Keratinocyte (primary cell): ENCODE results near the gene TBX21.

Experiments used
- EZH2 ChIP-seq: IDR thresholded peaks from one replicate; pipeline ENCODE4 v1.6.1; 2012; ENCODE audit warnings: inconsistent platforms, mild to moderate bottlenecking, low read length, moderate library complexity
- TF ChIP-seq, protein P1 (sequence below), 3 experiments: IDR thresholded peaks in 1 of 3; conservative IDR thresholded peaks in 1 of 3; optimal IDR thresholded peaks in 1 of 3; 2 replicates in 2 of 3; 3 replicates in 1 of 3; pipeline versions ENCODE3 to v1.5.1; 2011; ENCODE audit warnings: low read length in 3 of 3, mild to moderate bottlenecking in 3 of 3, moderate library complexity in 2 of 3, control low read depth in 1 of 3, inconsistent platforms in 1 of 3; ENCODE audit not compliant: insufficient read depth in 2 of 3; ENCODE audit errors: extremely low read depth in 1 of 3

DNA sequence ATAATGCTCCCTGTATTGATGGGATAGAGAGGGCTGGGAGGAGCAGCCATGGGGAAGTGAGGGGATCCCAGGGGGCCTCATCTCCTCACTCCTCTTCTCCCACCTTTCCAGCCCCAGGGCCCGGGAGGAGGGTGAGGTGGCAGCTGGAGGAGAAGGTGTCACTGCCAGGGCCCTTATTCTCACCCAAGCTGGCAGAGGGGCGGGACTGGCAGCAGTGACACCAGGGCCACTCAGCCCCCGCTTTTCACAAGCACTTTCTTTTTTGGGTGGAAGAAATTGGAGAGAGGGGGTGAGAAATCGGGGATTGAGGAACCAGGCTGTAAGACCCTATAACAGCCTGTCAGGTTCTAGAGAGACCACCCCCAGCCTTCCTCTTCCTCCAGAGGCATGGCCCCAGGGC is 2.4 kb upstream of the TBX21 start:
- TF ChIP-seq EZH2 = no peak
- TF ChIP-seq, protein P1, sequence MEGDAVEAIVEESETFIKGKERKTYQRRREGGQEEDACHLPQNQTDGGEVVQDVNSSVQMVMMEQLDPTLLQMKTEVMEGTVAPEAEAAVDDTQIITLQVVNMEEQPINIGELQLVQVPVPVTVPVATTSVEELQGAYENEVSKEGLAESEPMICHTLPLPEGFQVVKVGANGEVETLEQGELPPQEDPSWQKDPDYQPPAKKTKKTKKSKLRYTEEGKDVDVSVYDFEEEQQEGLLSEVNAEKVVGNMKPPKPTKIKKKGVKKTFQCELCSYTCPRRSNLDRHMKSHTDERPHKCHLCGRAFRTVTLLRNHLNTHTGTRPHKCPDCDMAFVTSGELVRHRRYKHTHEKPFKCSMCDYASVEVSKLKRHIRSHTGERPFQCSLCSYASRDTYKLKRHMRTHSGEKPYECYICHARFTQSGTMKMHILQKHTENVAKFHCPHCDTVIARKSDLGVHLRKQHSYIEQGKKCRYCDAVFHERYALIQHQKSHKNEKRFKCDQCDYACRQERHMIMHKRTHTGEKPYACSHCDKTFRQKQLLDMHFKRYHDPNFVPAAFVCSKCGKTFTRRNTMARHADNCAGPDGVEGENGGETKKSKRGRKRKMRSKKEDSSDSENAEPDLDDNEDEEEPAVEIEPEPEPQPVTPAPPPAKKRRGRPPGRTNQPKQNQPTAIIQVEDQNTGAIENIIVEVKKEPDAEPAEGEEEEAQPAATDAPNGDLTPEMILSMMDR (optimal IDR thresholded peaks at IDR 0.05 in 1 of 3, IDR thresholded peaks at IDR 0.05 in 1 of 3, conservative IDR thresholded peaks at IDR 0.05 in 1 of 3; ENCODE audit: extremely low read depth in 1 of 3, insufficient read depth in 2 of 3, low read length in 3 of 3) = no peak
